T-helper 17 cell (primary cell): ENCODE measurements around the gene RASA4. TPM values are rescaled to one million over a fixed set of nuclear protein-coding genes. Genes with fewer than 3 reads are reported as not detected.
"Not testable (repeated sequence)": the region's sequence is repeated elsewhere in the genome, so short reads cannot be mapped to it uniquely, and the experiment has no call there.

Source experiments
- ATAC-seq: fragments of 150-1000 bp; cut with Tn5 transposase; 2 replicates; pipeline ENCODE4 v1.10.0; 2021; ENCODE audit warnings: mild to moderate bottlenecking, moderate library complexity
- DNase-seq, 3 donors: peaks; one replicate each; pipeline versions ENCODE4 v3.0.0 to v3.0.0-alpha.2; 2020 to 2021
- H3K9me3 ChIP-seq: one replicate; pipeline ENCODE4 v1.7.0; 2013; ENCODE audit warnings: low read length, mild to moderate bottlenecking; ENCODE audit not compliant: control insufficient read depth, poor library complexity, severe bottlenecking
- H3K27ac Mint-ChIP-seq: one replicate; pipeline ENCODE4 v1.8.0; 2022; ENCODE audit warnings: mild to moderate bottlenecking, moderate library complexity, mixed read lengths
- H3K27me3 Mint-ChIP-seq: one replicate; pipeline ENCODE4 v1.8.0; 2022; ENCODE audit warnings: mixed read lengths
- H3K36me3 Mint-ChIP-seq: one replicate; pipeline ENCODE4 v1.8.0; 2022; ENCODE audit warnings: low read depth, mixed read lengths
- H3K4me1 Mint-ChIP-seq: one replicate; pipeline ENCODE4 v1.8.0; 2022; ENCODE audit warnings: mild to moderate bottlenecking, mixed read lengths
- H3K4me3 Mint-ChIP-seq: one replicate; pipeline ENCODE4 v1.8.0; 2022; ENCODE audit warnings: mild to moderate bottlenecking, moderate library complexity, mixed read lengths
- total RNA-seq, 4 donors: library from RNA in 2 of 4; stranded (reverse) in 2 of 4; gene quantifications; one replicate each; pipeline ENCODE4 v1.2.3 and lab custom pipeline; 2022 to 2026

Gene RASA4
- 10 to 100 TPM; 58.5 to 61.6 TPM for total RNA-seq
- total RNA-seq (lab: John Stamatoyannopoulos, UW): 1.0 to 1.7 reads per million in 2 donors

GRCh38 chr7:102616507-102617125 is at the start of gene RASA4:
RASA4 (minus strand) TSS chr7:102616756; CDS start chr7:102616689, 67 bp downstream.
- H3K9me3 ChIP-seq, H3K27ac Mint-ChIP-seq, H3K4me1 Mint-ChIP-seq, H3K27me3 Mint-ChIP-seq, H3K36me3 Mint-ChIP-seq, H3K4me3 Mint-ChIP-seq: not testable (repeated sequence)
- DNase-seq: peak; percentile 22 to 37 (median 28)
- ATAC-seq: peak; percentile 99

- H3K9me3 ChIP-seq, DNase-seq, H3K36me3 Mint-ChIP-seq, H3K4me1 Mint-ChIP-seq, H3K27me3 Mint-ChIP-seq, ATAC-seq, H3K27ac Mint-ChIP-seq, H3K4me3 Mint-ChIP-seq: not testable (repeated sequence)
Measured at GRCh38 chr7:102664765-102665164, 48.2 kb upstream of the RASA4 start.

GRCh38 chr7:102649924-102650323 is 33.4 kb upstream of the RASA4 start, which contains the start of gene SPDYE2B:
SPDYE2B (plus strand) TSS chr7:102650319; CDS start chr7:102652349, 2,030 bp downstream.
- not testable (repeated sequence) for H3K4me3 Mint-ChIP-seq, H3K4me1 Mint-ChIP-seq, H3K9me3 ChIP-seq, H3K27ac Mint-ChIP-seq, DNase-seq, H3K36me3 Mint-ChIP-seq, ATAC-seq, H3K27me3 Mint-ChIP-seq

GRCh38 chr7:102647813-102648212 is 31.3 kb upstream of the RASA4 start:
- H3K9me3 ChIP-seq, ATAC-seq, DNase-seq, H3K27ac Mint-ChIP-seq, H3K4me1 Mint-ChIP-seq, H3K27me3 Mint-ChIP-seq, H3K36me3 Mint-ChIP-seq, H3K4me3 Mint-ChIP-seq: not testable (repeated sequence)

GRCh38 chr7:102643404-102643803 is 26.8 kb upstream of the RASA4 start:
- H3K4me3 Mint-ChIP-seq, H3K27me3 Mint-ChIP-seq, H3K36me3 Mint-ChIP-seq, H3K4me1 Mint-ChIP-seq, ATAC-seq, H3K27ac Mint-ChIP-seq, H3K9me3 ChIP-seq, DNase-seq: not testable (repeated sequence)

GRCh38 chr7:102642691-102643090 is 26.1 kb upstream of the RASA4 start, which contains the start of gene UPK3BL1:
UPK3BL1 (minus strand) TSS chr7:102642791; CDS start chr7:102642741, 50 bp downstream.
- H3K36me3 Mint-ChIP-seq, H3K27me3 Mint-ChIP-seq, H3K4me3 Mint-ChIP-seq, DNase-seq, H3K4me1 Mint-ChIP-seq, H3K9me3 ChIP-seq, ATAC-seq, H3K27ac Mint-ChIP-seq: not testable (repeated sequence)

- H3K4me1 Mint-ChIP-seq, H3K9me3 ChIP-seq, DNase-seq, H3K4me3 Mint-ChIP-seq, H3K27ac Mint-ChIP-seq, H3K36me3 Mint-ChIP-seq, H3K27me3 Mint-ChIP-seq: not testable (repeated sequence)
- ATAC-seq: peak; percentile 4
Measured at GRCh38 chr7:102638848-102639247, 22.3 kb upstream of the RASA4 start.

- not testable (repeated sequence) for H3K27me3 Mint-ChIP-seq, DNase-seq, H3K9me3 ChIP-seq, H3K4me1 Mint-ChIP-seq, H3K4me3 Mint-ChIP-seq, H3K36me3 Mint-ChIP-seq, ATAC-seq, H3K27ac Mint-ChIP-seq
Measured at GRCh38 chr7:102636956-102637355, 20.4 kb upstream of the RASA4 start.

GRCh38 chr7:102635354-102635753 is 18.8 kb upstream of the RASA4 start:
- not testable (repeated sequence) for H3K27me3 Mint-ChIP-seq, H3K4me1 Mint-ChIP-seq, H3K9me3 ChIP-seq, H3K4me3 Mint-ChIP-seq, H3K36me3 Mint-ChIP-seq, ATAC-seq, DNase-seq, H3K27ac Mint-ChIP-seq

- H3K4me3 Mint-ChIP-seq: not testable (repeated sequence)
Measured at GRCh38 chr7:102634299-102634698, 17.7 kb upstream of the RASA4 start.

GRCh38 chr7:102630622-102631021 is 14.1 kb upstream of the RASA4 start:
- H3K4me1 Mint-ChIP-seq, H3K4me3 Mint-ChIP-seq, DNase-seq, H3K27me3 Mint-ChIP-seq, ATAC-seq, H3K9me3 ChIP-seq, H3K36me3 Mint-ChIP-seq, H3K27ac Mint-ChIP-seq: not testable (repeated sequence)

More at GRCh38 chr7:102634299-102634698, 17.7 kb upstream of the RASA4 start:
- ATAC-seq, H3K36me3 Mint-ChIP-seq, H3K27ac Mint-ChIP-seq, DNase-seq, H3K27me3 Mint-ChIP-seq, H3K9me3 ChIP-seq, H3K4me1 Mint-ChIP-seq: not testable (repeated sequence)

GRCh38 chr7:102627271-102627904 is 10.8 kb upstream of the RASA4 start:
- H3K27me3 Mint-ChIP-seq, H3K4me3 Mint-ChIP-seq, ATAC-seq, H3K4me1 Mint-ChIP-seq, DNase-seq, H3K36me3 Mint-ChIP-seq, H3K9me3 ChIP-seq, H3K27ac Mint-ChIP-seq: not testable (repeated sequence)

GRCh38 chr7:102618122-102618521 is 1.6 kb upstream of the RASA4 start:
- ATAC-seq, H3K36me3 Mint-ChIP-seq, H3K27ac Mint-ChIP-seq, H3K4me3 Mint-ChIP-seq, H3K9me3 ChIP-seq, H3K4me1 Mint-ChIP-seq, H3K27me3 Mint-ChIP-seq, DNase-seq: not testable (repeated sequence)

- H3K4me1 Mint-ChIP-seq, H3K9me3 ChIP-seq, H3K36me3 Mint-ChIP-seq, ATAC-seq, DNase-seq, H3K27ac Mint-ChIP-seq, H3K4me3 Mint-ChIP-seq, H3K27me3 Mint-ChIP-seq: not testable (repeated sequence)
Measured at GRCh38 chr7:102615930-102616329, 626 bp downstream of the RASA4 start.
